Panc1 (cell line): Measurements from ENCODE around the gene POLR3B. TPM values are rescaled to one million over a fixed set of nuclear protein-coding genes. Genes with fewer than 3 reads are reported as not detected.
A peak's percentile ranks its signal among the peaks of the same experiment; 100 is the strongest.

Experiments used
- ATAC-seq: fragments of 200-7000 bp; cut with Tn5 transposase; 2 replicates; pipeline ENCODE4 v1.9.1; 2020; ENCODE audit warnings: mild to moderate bottlenecking, moderate library complexity
- BruUV-seq: library from RNA; stranded (reverse); fragments of 400-500 nt; replicated peaks from 2 replicates; lab custom pipeline; 2021; lab: Mats Ljungman, UMichigan
- CTCF ChIA-PET: fragments of 300-600 bp; sonication (Branson Sonifier 250); formaldehyde crosslinking; loops from one replicate; lab custom pipeline; 2022; ENCODE audit warnings: antibody characterized with exemption; lab: Charles Lee
- POLR2A ChIA-PET: fragments of 300-600 bp; sonication (Branson Sonifier 250); formaldehyde crosslinking; loops from one replicate; lab custom pipeline; 2022; ENCODE audit warnings: antibody characterized with exemption; lab: Charles Lee
- DNase-seq: peaks from one replicate; pipeline ENCODE4 v3.0.0-alpha.2; 2010; ENCODE audit warnings: low read depth, low spot score
- H3K27ac ChIP-seq: 2 replicates; pipeline ENCODE4 v1.5.1; 2011; ENCODE audit warnings: mild to moderate bottlenecking, low read length, inconsistent platforms
- H3K27me3 ChIP-seq: fragments of 200-500 bp; sonication (Bioruptor generic); 2 replicates; pipeline ENCODE4 v1.6.0; 2014; ENCODE audit warnings: low read length, inconsistent platforms; ENCODE audit not compliant: control insufficient read depth, insufficient read depth
- H3K36me3 ChIP-seq: fragments of 200-500 bp; sonication (Bioruptor generic); 2 replicates; pipeline ENCODE4 v1.5.1; 2014; ENCODE audit warnings: inconsistent platforms, mild to moderate bottlenecking, low read length, moderate library complexity; ENCODE audit not compliant: control insufficient read depth, insufficient read depth
- H3K4me1 ChIP-seq: 2 replicates; pipeline ENCODE4 v1.5.1; 2011; ENCODE audit warnings: inconsistent platforms, mild to moderate bottlenecking, low read length, moderate library complexity; ENCODE audit not compliant: control insufficient read depth, insufficient read depth
- H3K4me3 ChIP-seq, 2 experiments: 2 replicates each; pipeline ENCODE4 v1.5.1; 2011 to 2012; ENCODE audit warnings: low read depth in 2 of 2, low read length in 2 of 2, mild to moderate bottlenecking in 2 of 2, inconsistent platforms in 1 of 2, moderate library complexity in 1 of 2
- H3K9me3 ChIP-seq: fragments of 200-500 bp; sonication (Bioruptor generic); 2 replicates; pipeline ENCODE4 v1.5.1; 2014; ENCODE audit warnings: low read depth, mild to moderate bottlenecking, inconsistent platforms, low read length, moderate library complexity; ENCODE audit not compliant: control insufficient read depth, insufficient read depth
- POLR2AphosphoS5 ChIP-seq: IDR thresholded peaks from 2 replicates; pipeline ENCODE4 v1.6.1; 2012; ENCODE audit warnings: mild to moderate bottlenecking, low read depth, low read length, moderate library complexity
- REST ChIP-seq, 2 experiments: IDR thresholded peaks; 2 replicates each; pipeline ENCODE4 v1.6.1; 2011 to 2012; ENCODE audit warnings: low read depth in 2 of 2, control low read depth in 1 of 2, low read length in 1 of 2, mild to moderate bottlenecking in 1 of 2, moderate library complexity in 1 of 2; ENCODE audit not compliant: insufficient read depth in 1 of 2
- SIN3A ChIP-seq: IDR thresholded peaks from 2 replicates; pipeline ENCODE4 v1.6.1; 2012; ENCODE audit warnings: low read depth, mild to moderate bottlenecking, low read length, moderate library complexity, borderline replicate concordance; ENCODE audit not compliant: insufficient read depth
- TCF7L2 ChIP-seq: IDR thresholded peaks from 2 replicates; pipeline ENCODE4 v1.6.1; 2011; ENCODE audit warnings: mild to moderate bottlenecking, low read depth, low read length, inconsistent platforms
- in situ Hi-C: cut with HindIII; loops from 2 replicates; pipeline ENCODE4 v1.10.0; 2016; ENCODE audit warnings: low sequenced_read_pairs, low pct_unique_long_range_greater_than_20kb
- intact Hi-C: fragments of 100-400 bp; cut with micrococcal nuclease; formaldehyde crosslinking; loops from one replicate; pipeline ENCODE4 v1.10.0; 2022; ENCODE audit not compliant: unreplicated experiment
- total RNA-seq: library from RNA; stranded (reverse); gene quantifications from one replicate; pipeline ENCODE4 v1.2.1, GENCODE V29; 2021; ENCODE audit not compliant: unreplicated experiment
- TF ChIP-seq, protein P1 (sequence below): fragments of 450-650 bp; IDR thresholded peaks from 2 replicates; pipeline ENCODE4 v1.5.1; 2017; ENCODE audit warnings: mild to moderate bottlenecking

POLR3B gene
- total RNA-seq, 1 experiment from 2014 or later, result 8.2 TPM

- BruUV-seq, result no TSS peak
- Histone ChIP-seq H3K27ac (no peak overlapping the region), H3K9me3 (no peaks in the 10 kb centered on the region), H3K4me1 (no peaks in the 10 kb centered on the region), H3K4me3 (no peak overlapping the region), H3K27me3 (no peaks in the 10 kb centered on the region; the same call in 1 of the 2 replicates), H3K36me3 (no peaks in the 10 kb centered on the region)
- no peak for DNase-seq
- ATAC-seq, result no peak
- CTCF ChIA-PET, result no interaction called here
- in situ Hi-C loops (no loop called here), intact Hi-C loops (no loop called here)
- TF ChIP-seq, protein P1, sequence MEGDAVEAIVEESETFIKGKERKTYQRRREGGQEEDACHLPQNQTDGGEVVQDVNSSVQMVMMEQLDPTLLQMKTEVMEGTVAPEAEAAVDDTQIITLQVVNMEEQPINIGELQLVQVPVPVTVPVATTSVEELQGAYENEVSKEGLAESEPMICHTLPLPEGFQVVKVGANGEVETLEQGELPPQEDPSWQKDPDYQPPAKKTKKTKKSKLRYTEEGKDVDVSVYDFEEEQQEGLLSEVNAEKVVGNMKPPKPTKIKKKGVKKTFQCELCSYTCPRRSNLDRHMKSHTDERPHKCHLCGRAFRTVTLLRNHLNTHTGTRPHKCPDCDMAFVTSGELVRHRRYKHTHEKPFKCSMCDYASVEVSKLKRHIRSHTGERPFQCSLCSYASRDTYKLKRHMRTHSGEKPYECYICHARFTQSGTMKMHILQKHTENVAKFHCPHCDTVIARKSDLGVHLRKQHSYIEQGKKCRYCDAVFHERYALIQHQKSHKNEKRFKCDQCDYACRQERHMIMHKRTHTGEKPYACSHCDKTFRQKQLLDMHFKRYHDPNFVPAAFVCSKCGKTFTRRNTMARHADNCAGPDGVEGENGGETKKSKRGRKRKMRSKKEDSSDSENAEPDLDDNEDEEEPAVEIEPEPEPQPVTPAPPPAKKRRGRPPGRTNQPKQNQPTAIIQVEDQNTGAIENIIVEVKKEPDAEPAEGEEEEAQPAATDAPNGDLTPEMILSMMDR, result peak; percentile 6; the same call in 1 of the 2 replicates
- no peak for TF ChIP-seq REST (IDR thresholded peaks at IDR 0.05; ENCODE audit: insufficient read depth in 1 of 2, low read depth in 2 of 2, low read length in 1 of 2)
- no peak for TF ChIP-seq TCF7L2
- no peak for TF ChIP-seq POLR2AphosphoS5
- TF ChIP-seq SIN3A, result no peak
- POLR2A ChIA-PET, result no interaction called here
Observed at GRCh38 chr12:106315523-106315922, 42.0 kb upstream of the POLR3B start.

- intact Hi-C loops, result no loop called here
- CTCF ChIA-PET, result no interaction called here
- no peak overlapping the region for H3K27ac ChIP-seq
- no peak for DNase-seq
- ATAC-seq, result no peak
- H3K4me3 ChIP-seq, result no peak overlapping the region
- H3K9me3 ChIP-seq, result no peaks in the 10 kb centered on the region
- H3K4me1 ChIP-seq, result no peaks in the 10 kb centered on the region
- BruUV-seq, result no TSS peak
- no peaks in the 10 kb centered on the region for H3K36me3 ChIP-seq
- in situ Hi-C loops, result no loop called here
- TF ChIP-seq, protein P1, result no peak
- TF ChIP-seq POLR2AphosphoS5 (no peak), SIN3A (no peak), TCF7L2 (no peak), REST (IDR thresholded peaks at IDR 0.05; ENCODE audit: insufficient read depth in 1 of 2, low read depth in 2 of 2, low read length in 1 of 2) (no peak)
- no peaks in the 10 kb centered on the region for H3K27me3 ChIP-seq
- POLR2A ChIA-PET, result no interaction called here
Observed at GRCh38 chr12:106317406-106318082, 40.0 kb upstream of the POLR3B start.
